HepG2 (cell line): ENCODE data around the gene PROX1. TPM values are rescaled to one million over a fixed set of nuclear protein-coding genes. Genes with fewer than 3 reads are reported as not detected.

Experiments used
- ATAC-seq: fragments of 200-7000 bp; cut with Tn5 transposase; 3 replicates; pipeline ENCODE4 v1.9.1; 2020; ENCODE audit warnings: mild to moderate bottlenecking, moderate library complexity
- BruUV-seq: library from RNA; stranded (reverse); fragments of 400-500 nt; replicated peaks from 2 replicates; lab custom pipeline; 2021; lab: Mats Ljungman, UMichigan
- CTCF ChIA-PET: fragments of 300-600 bp; formaldehyde crosslinking; extraction: SDS; loops from one replicate; lab custom pipeline; 2021; ENCODE audit warnings: low total read pairs, inconsistent platforms, low intra/inter-chr PET ratio; lab: Yijun Ruan, JAX
- POLR2A ChIA-PET: fragments of 350-600 bp; sonication (Branson Sonifier 250); formaldehyde crosslinking; loops from one replicate; lab custom pipeline; 2020; ENCODE audit warnings: antibody characterized with exemption, inconsistent platforms; lab: Yijun Ruan, JAX
- DNase-seq: peaks from one replicate; pipeline ENCODE4 v3.0.0-alpha.2; 2015; ENCODE audit warnings: low spot score
- FAIRE-seq: peaks from 3 replicates; lab custom pipeline; 2011; peaks lifted over from hg19 to GRCh38; lab: Jason Lieb, UNC
- H2AFZ ChIP-seq: one replicate; pipeline ENCODE4 v1.6.1; 2011; ENCODE audit warnings: low read length, inconsistent platforms
- H3K27ac ChIP-seq: fragments of 300-600 bp; 3 replicates; pipeline ENCODE4 v1.8.0; 2011; ENCODE audit warnings: mixed run types, mild to moderate bottlenecking, mixed read lengths, low read length, inconsistent platforms; ENCODE audit not compliant: insufficient read depth; ENCODE audit errors: extremely low read length
- H3K27me3 ChIP-seq, 2 experiments: fragments of 200-600 bp in 1 of 2; 2 replicates in 1 of 2; 3 replicates in 1 of 2; pipeline versions ENCODE4 v1.6.0 to v1.8.0; 2011; ENCODE audit warnings: low read length in 2 of 2, mild to moderate bottlenecking in 2 of 2, moderate library complexity in 2 of 2, inconsistent platforms in 1 of 2; ENCODE audit not compliant: insufficient read depth in 2 of 2, control insufficient read depth in 1 of 2
- H3K36me3 ChIP-seq, 2 experiments: fragments of 200-600 bp in 1 of 2; replicated peaks in 1 of 2; 2 replicates in 1 of 2; 3 replicates in 1 of 2; pipeline versions ENCODE4 v1.5.1 to v1.8.0; 2011; ENCODE audit warnings: low read length in 2 of 2, inconsistent platforms in 1 of 2; ENCODE audit not compliant: insufficient read depth in 2 of 2, control insufficient read depth in 1 of 2
- H3K4me1 ChIP-seq: 2 replicates; pipeline ENCODE4 v1.5.1; 2012; ENCODE audit warnings: low read length, inconsistent platforms; ENCODE audit not compliant: insufficient read depth
- H3K4me2 ChIP-seq: 2 replicates; pipeline ENCODE4 v1.6.0; 2011; ENCODE audit warnings: low read depth, low read length, inconsistent platforms
- H3K4me3 ChIP-seq, 3 experiments: fragments of 200-600 bp in 1 of 3; sonication (generic), shearing (Covaris generic) in 1 of 3; replicated peaks in 1 of 3; 2 replicates each; pipeline ENCODE4 v1.5.1; 2011 to 2016; ENCODE audit warnings: low read length in 3 of 3, inconsistent platforms in 2 of 3, low read depth in 2 of 3, mild to moderate bottlenecking in 2 of 3, control low read depth in 1 of 3, mixed read lengths in 1 of 3; ENCODE audit not compliant: insufficient read depth in 1 of 3
- H3K79me2 ChIP-seq: one replicate; pipeline ENCODE4 v1.6.1; 2011; ENCODE audit warnings: low read length, inconsistent platforms; ENCODE audit not compliant: insufficient read depth
- H3K9ac ChIP-seq: 2 replicates; pipeline ENCODE4 v1.6.0; 2011; ENCODE audit warnings: mild to moderate bottlenecking, low read depth, low read length, inconsistent platforms; ENCODE audit not compliant: insufficient read depth
- H3K9me3 ChIP-seq: 2 replicates; pipeline ENCODE4 v1.5.1; 2012; ENCODE audit warnings: mild to moderate bottlenecking, low read length
- H4K20me1 ChIP-seq: 2 replicates; pipeline ENCODE4 v1.6.0; 2011; ENCODE audit warnings: inconsistent platforms, mild to moderate bottlenecking, low read length, moderate library complexity; ENCODE audit not compliant: insufficient read depth
- BRD4 ChIP-seq: sonication (generic); formaldehyde crosslinking; IDR thresholded peaks from 2 replicates; pipeline ENCODE4 v1.4.0; 2020; ENCODE audit warnings: missing genetic modification reagents
- DR1 ChIP-seq: sonication (generic); formaldehyde crosslinking; IDR thresholded peaks from 2 replicates; pipeline ENCODE4 v1.8.0; 2021; ENCODE audit warnings: mild to moderate bottlenecking, missing genetic modification reagents, inconsistent platforms
- GLI4 ChIP-seq: sonication (generic); formaldehyde crosslinking; IDR thresholded peaks from 2 replicates; pipeline ENCODE4 v1.5.1; 2020; ENCODE audit warnings: missing genetic modification reagents, mild to moderate bottlenecking, moderate library complexity, borderline replicate concordance
- MEF2D ChIP-seq: sonication (generic); formaldehyde crosslinking; IDR thresholded peaks from 2 replicates; pipeline ENCODE4 v1.5.1; 2020; ENCODE audit warnings: mild to moderate bottlenecking, missing genetic modification reagents
- MTERF4 ChIP-seq: sonication (generic); formaldehyde crosslinking; IDR thresholded peaks from 2 replicates; pipeline ENCODE4 v1.8.0; 2023; ENCODE audit warnings: mild to moderate bottlenecking, missing genetic modification reagents
- NKX3-1 ChIP-seq: sonication (generic); formaldehyde crosslinking; IDR thresholded peaks from 2 replicates; pipeline ENCODE4 v1.5.0; 2020; ENCODE audit warnings: missing genetic modification reagents
- ZBTB40 ChIP-seq, 2 experiments: fragments of 450-650 bp in 1 of 2; sonication (generic) in 1 of 2; formaldehyde crosslinking in 1 of 2; IDR thresholded peaks; 2 replicates each; pipeline versions ENCODE4 v1.6.1 to v1.8.0; 2016 to 2022; ENCODE audit warnings: antibody characterized with exemption in 1 of 2, mild to moderate bottlenecking in 1 of 2, missing genetic modification reagents in 1 of 2
- ZBTB7B ChIP-seq: sonication (generic); formaldehyde crosslinking; IDR thresholded peaks from 2 replicates; pipeline ENCODE4 v1.4.0; 2020; ENCODE audit warnings: missing genetic modification reagents
- ZFP82 ChIP-seq: sonication (generic); formaldehyde crosslinking; IDR thresholded peaks from 2 replicates; pipeline ENCODE4 v1.5.1; 2020; ENCODE audit warnings: mild to moderate bottlenecking, missing genetic modification reagents, borderline replicate concordance
- ZMYM4 ChIP-seq: sonication (generic); formaldehyde crosslinking; IDR thresholded peaks from 2 replicates; pipeline ENCODE4 v1.8.1; 2023; ENCODE audit warnings: mild to moderate bottlenecking, missing genetic modification reagents
- ZNF121 ChIP-seq: sonication (generic); formaldehyde crosslinking; IDR thresholded peaks from 2 replicates; pipeline ENCODE4 v1.5.0; 2020; ENCODE audit warnings: mild to moderate bottlenecking, missing genetic modification reagents
- ZNF296 ChIP-seq: sonication (generic); formaldehyde crosslinking; conservative IDR thresholded peaks from 2 replicates; pipeline ENCODE4 v1.5.0; 2020; ENCODE audit warnings: mild to moderate bottlenecking, missing genetic modification reagents
- ZSCAN30 ChIP-seq: sonication (generic); formaldehyde crosslinking; IDR thresholded peaks from 2 replicates; pipeline ENCODE4 v1.5.0; 2020; ENCODE audit warnings: mild to moderate bottlenecking, missing genetic modification reagents
- WGBS: methylation state at CpG from one replicate; pipeline ENCODE4 v1.1.6; 2017; ENCODE audit warnings: low lambda C conversion rate; 5-methylcytosine and 5-hydroxymethylcytosine counted together
- in situ Hi-C: cut with HindIII; loops from 2 replicates; pipeline ENCODE4 v1.10.0; 2017; ENCODE audit warnings: low pct_unique_long_range_greater_than_20kb; ENCODE audit not compliant: extremely low pct_ligation_motif_present
- intact Hi-C: fragments of 100-400 bp; cut with micrococcal nuclease; formaldehyde crosslinking; loops from one replicate; pipeline ENCODE4 v1.10.0; 2022; ENCODE audit not compliant: unreplicated experiment
- polyA plus RNA-seq, 8 experiments: library from polyadenylated mRNA; depleted of rRNA in 3 of 8; stranded (reverse) in 7 of 8; unstranded in 1 of 8; fragments of >200 nt; fragmentation: Illumina TruSeq in 4 of 8; extraction: Trizol in 4 of 8; gene quantifications; 2 replicates each; pipeline versions ENCODE4 v1.2.1 to v1.2.3, GENCODE V29; 2011 to 2016; ENCODE audit warnings: low read depth in 4 of 8, missing spikeins in 1 of 8, mixed read lengths in 1 of 8; ENCODE audit not compliant: insufficient read depth in 1 of 8
- total RNA-seq, 5 experiments: library from RNA; depleted of rRNA; stranded (reverse); fragments of >200 nt; fragmentation: Illumina TruSeq; extraction: Trizol; gene quantifications; 2 replicates each; pipeline ENCODE4 v1.2.3, GENCODE V29; 2016; ENCODE audit warnings: low read depth in 1 of 5

PROX1 gene
- total and polyA plus RNA-seq, 2 of the 13 experiments (the other 11 are each of a cell fraction or from before 2014, with no cell fraction given): 12.3 to 30.2 TPM

- FAIRE-seq (no peak), DNase-seq (no peak), ATAC-seq (no peak)
- no peak overlapping the region for H3K9ac ChIP-seq
- peaks cover 53% of the 10 kb centered on the region for H3K4me1 ChIP-seq
- H3K36me3 ChIP-seq: no peaks in the 10 kb centered on the region
- H3K4me2 ChIP-seq: peak overlapping the region; percentile 25; the same call in 1 of the 2 replicates
- H3K9me3 ChIP-seq: no peaks in the 10 kb centered on the region
- no TSS peak for BruUV-seq
- no peak overlapping the region for H3K4me3 ChIP-seq
- ChIA-PET POLR2A (interaction anchor here (1.1 to 1.8 kb wide), 3 partner anchors 44 to 139 kb away, joined by 4 to 6 read pairs (median 5); no protein-coding TSS in a partner anchor), CTCF (no interaction called here)
- H4K20me1 ChIP-seq: no peaks in the 10 kb centered on the region
- no peaks in the 10 kb centered on the region; a peak in 1 of 5 replicates for H3K27me3 ChIP-seq
- intact Hi-C loops: loop anchor here (5.0 to 10.0 kb wide), 4 partner anchors 68 to 742 kb away; no protein-coding TSS in a partner anchor
- H3K27ac ChIP-seq: peak overlapping the region; percentile 11
- in situ Hi-C loops: loop anchor here (10.0 to 25.0 kb wide), 3 partner anchors 420 to 747 kb away; no protein-coding TSS in a partner anchor
- H2AFZ ChIP-seq: no peak overlapping the region
- peaks cover 35% of the 10 kb centered on the region for H3K79me2 ChIP-seq
- WGBS: 81% methylated on average over 15 of the region's 15 CpGs
- no peak for TF ChIP-seq ZSCAN30 (CRISPR knock-in tag)
- no peak for TF ChIP-seq GLI4 (CRISPR knock-in tag)
- no peak for TF ChIP-seq DR1
- TF ChIP-seq ZFP82: no peak
- TF ChIP-seq ZNF296 (CRISPR knock-in tag): no peak
- TF ChIP-seq ZBTB7B (CRISPR knock-in tag): no peak
- TF ChIP-seq BRD4 (CRISPR knock-in tag): no peak
- TF ChIP-seq ZNF121 (CRISPR knock-in tag): no peak
- TF ChIP-seq NKX3-1: no peak
- TF ChIP-seq ZBTB40 (IDR thresholded peaks at IDR 0.05): no peak
- no peak for TF ChIP-seq ZBTB40 (CRISPR knock-in tag; IDR thresholded peaks at IDR 0.05)
- TF ChIP-seq MTERF4: no peak
- TF ChIP-seq MEF2D: no peak
- TF ChIP-seq ZMYM4 (CRISPR knock-in tag): no peak
These were observed 3.2 kb upstream of the PROX1 start for GRCh38 chr1:213984387-213985208.
